WTC11 (cell line): ENCODE measurements around the gene COL27A1. TPM values are rescaled to one million over a fixed set of nuclear protein-coding genes. Genes with fewer than 3 reads are reported as not detected.

Experiments
- ATAC-seq: fragments of 200-7000 bp; cut with Tn5 transposase; 2 replicates; pipeline ENCODE4 v1.10.0; 2021; ENCODE audit warnings: mild to moderate bottlenecking, moderate library complexity
- CTCF ChIA-PET: fragments of 300-600 bp; sonication (Branson Sonifier 250); formaldehyde crosslinking; loops from one replicate; lab custom pipeline; 2021; ENCODE audit warnings: antibody characterized with exemption; lab: Charles Lee
- POLR2A ChIA-PET: fragments of 350-600 bp; sonication (Branson Sonifier 250); formaldehyde crosslinking; loops from one replicate; lab custom pipeline; 2021; ENCODE audit warnings: antibody characterized with exemption; lab: Charles Lee
- DNase-seq: peaks from one replicate; pipeline ENCODE4 v3.0.0; 2021; ENCODE audit warnings: low spot score
- H3K27ac Mint-ChIP-seq: 2 replicates; pipeline ENCODE4 v1.8.0; 2021; ENCODE audit warnings: mixed read lengths
- H3K27me3 Mint-ChIP-seq: 2 replicates; pipeline ENCODE4 v1.8.0; 2021; ENCODE audit warnings: low read depth, mild to moderate bottlenecking, moderate library complexity, mixed read lengths
- H3K36me3 Mint-ChIP-seq: 2 replicates; pipeline ENCODE4 v1.8.0; 2021; ENCODE audit warnings: mixed read lengths
- H3K4me1 Mint-ChIP-seq: 2 replicates; pipeline ENCODE4 v1.8.0; 2022; ENCODE audit warnings: mixed read lengths
- H3K4me3 Mint-ChIP-seq: 2 replicates; pipeline ENCODE4 v1.8.0; 2021; ENCODE audit warnings: mild to moderate bottlenecking, moderate library complexity, mixed read lengths
- H3K9me3 Mint-ChIP-seq: 2 replicates; pipeline ENCODE4 v1.8.0; 2021; ENCODE audit warnings: mixed read lengths
- GABPB1 ChIP-seq: sonication (generic); formaldehyde crosslinking; IDR thresholded peaks from 2 replicates; pipeline ENCODE4 v1.8.1; 2023; ENCODE audit warnings: mild to moderate bottlenecking, missing genetic modification reagents
- GRHL2 ChIP-seq: fragments of 250-450 bp; sonication (Bioruptor Pico); IDR thresholded peaks from 2 replicates; pipeline ENCODE4 v1.8.0; 2022; ENCODE audit warnings: mild to moderate bottlenecking, moderate library complexity; ENCODE audit not compliant: insufficient replicate concordance, severe bottlenecking
- IRF2 ChIP-seq: sonication (generic); formaldehyde crosslinking; IDR thresholded peaks from 2 replicates; pipeline ENCODE4 v1.8.0; 2022; ENCODE audit warnings: low read depth, missing genetic modification reagents, borderline replicate concordance
- TCF7 ChIP-seq: sonication (generic); formaldehyde crosslinking; IDR thresholded peaks from 2 replicates; pipeline ENCODE4 v1.8.0; 2022; ENCODE audit warnings: mild to moderate bottlenecking, low read depth, missing genetic modification reagents, moderate library complexity
- total RNA-seq: library from RNA; stranded (reverse); gene quantifications from 3 replicates; pipeline ENCODE4 v1.2.3, GENCODE V29; 2021
- TF ChIP-seq, protein P1 (sequence below): fragments of 250-450 bp; sonication (Bioruptor Pico); IDR thresholded peaks from 2 replicates; pipeline ENCODE4 v1.9.0; 2021; ENCODE audit warnings: moderate library complexity, mild to moderate bottlenecking, inconsistent platforms, borderline replicate concordance
- TF ChIP-seq, protein P2 (sequence below): sonication (generic); formaldehyde crosslinking; IDR thresholded peaks from 2 replicates; pipeline ENCODE4 v1.8.1; 2023; ENCODE audit warnings: mild to moderate bottlenecking, missing genetic modification reagents
- TF ChIP-seq, protein P3 (sequence below): sonication (generic); formaldehyde crosslinking; IDR thresholded peaks from 2 replicates; pipeline ENCODE4 v1.8.0; 2023; ENCODE audit warnings: missing genetic modification reagents, mild to moderate bottlenecking, borderline replicate concordance
- TF ChIP-seq, protein P4 (sequence below): sonication (generic); formaldehyde crosslinking; conservative IDR thresholded peaks from 2 replicates; pipeline ENCODE4 v1.8.1; 2023; ENCODE audit warnings: mild to moderate bottlenecking, low read depth, missing genetic modification reagents, moderate library complexity
- TF ChIP-seq, protein P5 (sequence below): sonication (generic); formaldehyde crosslinking; IDR thresholded peaks from 2 replicates; pipeline ENCODE4 v1.8.1; 2023; ENCODE audit warnings: mild to moderate bottlenecking, missing genetic modification reagents, moderate library complexity
- TF ChIP-seq, protein P6 (sequence below): sonication (generic); formaldehyde crosslinking; IDR thresholded peaks from 2 replicates; pipeline ENCODE4 v1.8.0; 2022; ENCODE audit warnings: mild to moderate bottlenecking, missing genetic modification reagents
- TF ChIP-seq, protein P7 (sequence below): sonication (generic); formaldehyde crosslinking; IDR thresholded peaks from 2 replicates; pipeline ENCODE4 v1.8.0; 2022; ENCODE audit warnings: mild to moderate bottlenecking, missing genetic modification reagents

Gene COL27A1
- total RNA-seq, 1 experiment from 2014 or later: 47.5 TPM

DNA sequence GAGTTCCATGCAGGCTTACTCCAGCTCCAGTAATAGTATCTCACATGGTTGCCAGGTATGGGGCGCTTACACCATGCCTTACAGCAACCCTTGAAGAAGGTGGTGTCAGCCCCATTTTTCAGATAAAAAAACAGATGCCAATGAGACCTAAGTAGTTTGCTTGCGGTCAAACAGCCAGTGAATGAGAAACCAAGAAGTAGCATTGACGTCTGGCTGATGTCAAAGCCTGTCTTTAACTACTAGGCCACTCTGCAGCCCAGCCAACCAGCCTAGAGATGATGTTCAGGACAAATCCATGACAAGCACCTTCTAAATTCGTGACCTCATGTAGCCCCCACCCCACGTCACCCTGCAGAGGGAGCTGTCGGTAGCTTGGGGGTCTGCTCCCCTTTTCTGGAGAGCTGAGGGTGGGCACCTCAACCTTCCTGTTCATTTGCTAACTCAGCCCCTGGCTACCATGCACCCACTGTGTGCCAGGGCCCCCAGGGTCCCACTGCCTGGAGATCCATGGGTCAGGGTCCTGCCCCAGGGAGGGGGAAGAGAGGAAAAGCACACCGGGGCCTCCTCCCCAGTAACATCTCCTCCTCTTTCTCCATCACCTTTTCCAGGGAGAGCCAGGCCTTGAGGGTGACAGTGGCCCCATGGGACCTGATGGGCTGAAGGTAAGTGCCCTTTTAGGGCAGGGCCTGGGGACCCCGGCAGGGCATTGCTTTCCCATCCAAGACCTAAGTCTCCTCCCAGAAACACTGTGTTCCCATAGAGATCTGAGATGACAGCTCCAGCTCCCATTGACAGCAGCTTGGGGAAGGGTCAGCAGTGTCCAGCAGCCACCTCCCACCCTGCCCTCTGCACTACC lies 115.0 kb downstream of the COL27A1 start:
- DNase-seq: no peak
- no peak for TF ChIP-seq IRF2 (CRISPR knock-in tag)
- TF ChIP-seq, protein P1, sequence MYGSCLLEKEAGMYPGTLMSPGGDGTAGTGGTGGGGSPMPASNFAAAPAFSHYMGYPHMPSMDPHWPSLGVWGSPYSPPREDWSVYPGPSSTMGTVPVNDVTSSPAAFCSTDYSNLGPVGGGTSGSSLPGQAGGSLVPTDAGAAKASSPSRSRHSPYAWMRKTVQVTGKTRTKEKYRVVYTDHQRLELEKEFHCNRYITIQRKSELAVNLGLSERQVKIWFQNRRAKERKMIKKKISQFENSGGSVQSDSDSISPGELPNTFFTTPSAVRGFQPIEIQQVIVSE (CRISPR knock-in tag): no peak
- no peak for TF ChIP-seq TCF7 (CRISPR knock-in tag)
- TF ChIP-seq, protein P2, sequence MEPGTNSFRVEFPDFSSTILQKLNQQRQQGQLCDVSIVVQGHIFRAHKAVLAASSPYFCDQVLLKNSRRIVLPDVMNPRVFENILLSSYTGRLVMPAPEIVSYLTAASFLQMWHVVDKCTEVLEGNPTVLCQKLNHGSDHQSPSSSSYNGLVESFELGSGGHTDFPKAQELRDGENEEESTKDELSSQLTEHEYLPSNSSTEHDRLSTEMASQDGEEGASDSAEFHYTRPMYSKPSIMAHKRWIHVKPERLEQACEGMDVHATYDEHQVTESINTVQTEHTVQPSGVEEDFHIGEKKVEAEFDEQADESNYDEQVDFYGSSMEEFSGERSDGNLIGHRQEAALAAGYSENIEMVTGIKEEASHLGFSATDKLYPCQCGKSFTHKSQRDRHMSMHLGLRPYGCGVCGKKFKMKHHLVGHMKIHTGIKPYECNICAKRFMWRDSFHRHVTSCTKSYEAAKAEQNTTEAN: no peak
- no peak for TF ChIP-seq GABPB1 (CRISPR knock-in tag)
- TF ChIP-seq, protein P3, sequence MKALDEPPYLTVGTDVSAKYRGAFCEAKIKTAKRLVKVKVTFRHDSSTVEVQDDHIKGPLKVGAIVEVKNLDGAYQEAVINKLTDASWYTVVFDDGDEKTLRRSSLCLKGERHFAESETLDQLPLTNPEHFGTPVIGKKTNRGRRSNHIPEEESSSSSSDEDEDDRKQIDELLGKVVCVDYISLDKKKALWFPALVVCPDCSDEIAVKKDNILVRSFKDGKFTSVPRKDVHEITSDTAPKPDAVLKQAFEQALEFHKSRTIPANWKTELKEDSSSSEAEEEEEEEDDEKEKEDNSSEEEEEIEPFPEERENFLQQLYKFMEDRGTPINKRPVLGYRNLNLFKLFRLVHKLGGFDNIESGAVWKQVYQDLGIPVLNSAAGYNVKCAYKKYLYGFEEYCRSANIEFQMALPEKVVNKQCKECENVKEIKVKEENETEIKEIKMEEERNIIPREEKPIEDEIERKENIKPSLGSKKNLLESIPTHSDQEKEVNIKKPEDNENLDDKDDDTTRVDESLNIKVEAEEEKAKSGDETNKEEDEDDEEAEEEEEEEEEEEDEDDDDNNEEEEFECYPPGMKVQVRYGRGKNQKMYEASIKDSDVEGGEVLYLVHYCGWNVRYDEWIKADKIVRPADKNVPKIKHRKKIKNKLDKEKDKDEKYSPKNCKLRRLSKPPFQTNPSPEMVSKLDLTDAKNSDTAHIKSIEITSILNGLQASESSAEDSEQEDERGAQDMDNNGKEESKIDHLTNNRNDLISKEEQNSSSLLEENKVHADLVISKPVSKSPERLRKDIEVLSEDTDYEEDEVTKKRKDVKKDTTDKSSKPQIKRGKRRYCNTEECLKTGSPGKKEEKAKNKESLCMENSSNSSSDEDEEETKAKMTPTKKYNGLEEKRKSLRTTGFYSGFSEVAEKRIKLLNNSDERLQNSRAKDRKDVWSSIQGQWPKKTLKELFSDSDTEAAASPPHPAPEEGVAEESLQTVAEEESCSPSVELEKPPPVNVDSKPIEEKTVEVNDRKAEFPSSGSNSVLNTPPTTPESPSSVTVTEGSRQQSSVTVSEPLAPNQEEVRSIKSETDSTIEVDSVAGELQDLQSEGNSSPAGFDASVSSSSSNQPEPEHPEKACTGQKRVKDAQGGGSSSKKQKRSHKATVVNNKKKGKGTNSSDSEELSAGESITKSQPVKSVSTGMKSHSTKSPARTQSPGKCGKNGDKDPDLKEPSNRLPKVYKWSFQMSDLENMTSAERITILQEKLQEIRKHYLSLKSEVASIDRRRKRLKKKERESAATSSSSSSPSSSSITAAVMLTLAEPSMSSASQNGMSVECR (CRISPR knock-in tag): no peak
- TF ChIP-seq, protein P4, sequence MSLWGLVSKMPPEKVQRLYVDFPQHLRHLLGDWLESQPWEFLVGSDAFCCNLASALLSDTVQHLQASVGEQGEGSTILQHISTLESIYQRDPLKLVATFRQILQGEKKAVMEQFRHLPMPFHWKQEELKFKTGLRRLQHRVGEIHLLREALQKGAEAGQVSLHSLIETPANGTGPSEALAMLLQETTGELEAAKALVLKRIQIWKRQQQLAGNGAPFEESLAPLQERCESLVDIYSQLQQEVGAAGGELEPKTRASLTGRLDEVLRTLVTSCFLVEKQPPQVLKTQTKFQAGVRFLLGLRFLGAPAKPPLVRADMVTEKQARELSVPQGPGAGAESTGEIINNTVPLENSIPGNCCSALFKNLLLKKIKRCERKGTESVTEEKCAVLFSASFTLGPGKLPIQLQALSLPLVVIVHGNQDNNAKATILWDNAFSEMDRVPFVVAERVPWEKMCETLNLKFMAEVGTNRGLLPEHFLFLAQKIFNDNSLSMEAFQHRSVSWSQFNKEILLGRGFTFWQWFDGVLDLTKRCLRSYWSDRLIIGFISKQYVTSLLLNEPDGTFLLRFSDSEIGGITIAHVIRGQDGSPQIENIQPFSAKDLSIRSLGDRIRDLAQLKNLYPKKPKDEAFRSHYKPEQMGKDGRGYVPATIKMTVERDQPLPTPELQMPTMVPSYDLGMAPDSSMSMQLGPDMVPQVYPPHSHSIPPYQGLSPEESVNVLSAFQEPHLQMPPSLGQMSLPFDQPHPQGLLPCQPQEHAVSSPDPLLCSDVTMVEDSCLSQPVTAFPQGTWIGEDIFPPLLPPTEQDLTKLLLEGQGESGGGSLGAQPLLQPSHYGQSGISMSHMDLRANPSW (CRISPR knock-in tag): no peak
- TF ChIP-seq, protein P5, sequence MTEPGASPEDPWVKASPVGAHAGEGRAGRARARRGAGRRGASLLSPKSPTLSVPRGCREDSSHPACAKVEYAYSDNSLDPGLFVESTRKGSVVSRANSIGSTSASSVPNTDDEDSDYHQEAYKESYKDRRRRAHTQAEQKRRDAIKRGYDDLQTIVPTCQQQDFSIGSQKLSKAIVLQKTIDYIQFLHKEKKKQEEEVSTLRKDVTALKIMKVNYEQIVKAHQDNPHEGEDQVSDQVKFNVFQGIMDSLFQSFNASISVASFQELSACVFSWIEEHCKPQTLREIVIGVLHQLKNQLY (CRISPR knock-in tag): no peak
- TF ChIP-seq, protein P6, sequence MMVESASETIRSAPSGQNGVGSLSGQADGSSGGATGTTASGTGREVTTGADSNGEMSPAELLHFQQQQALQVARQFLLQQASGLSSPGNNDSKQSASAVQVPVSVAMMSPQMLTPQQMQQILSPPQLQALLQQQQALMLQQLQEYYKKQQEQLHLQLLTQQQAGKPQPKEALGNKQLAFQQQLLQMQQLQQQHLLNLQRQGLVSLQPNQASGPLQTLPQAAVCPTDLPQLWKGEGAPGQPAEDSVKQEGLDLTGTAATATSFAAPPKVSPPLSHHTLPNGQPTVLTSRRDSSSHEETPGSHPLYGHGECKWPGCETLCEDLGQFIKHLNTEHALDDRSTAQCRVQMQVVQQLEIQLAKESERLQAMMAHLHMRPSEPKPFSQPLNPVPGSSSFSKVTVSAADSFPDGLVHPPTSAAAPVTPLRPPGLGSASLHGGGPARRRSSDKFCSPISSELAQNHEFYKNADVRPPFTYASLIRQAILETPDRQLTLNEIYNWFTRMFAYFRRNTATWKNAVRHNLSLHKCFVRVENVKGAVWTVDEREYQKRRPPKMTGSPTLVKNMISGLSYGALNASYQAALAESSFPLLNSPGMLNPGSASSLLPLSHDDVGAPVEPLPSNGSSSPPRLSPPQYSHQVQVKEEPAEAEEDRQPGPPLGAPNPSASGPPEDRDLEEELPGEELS (CRISPR knock-in tag): no peak
- TF ChIP-seq GRHL2 (CRISPR knock-in tag): no peak
- TF ChIP-seq, protein P7, sequence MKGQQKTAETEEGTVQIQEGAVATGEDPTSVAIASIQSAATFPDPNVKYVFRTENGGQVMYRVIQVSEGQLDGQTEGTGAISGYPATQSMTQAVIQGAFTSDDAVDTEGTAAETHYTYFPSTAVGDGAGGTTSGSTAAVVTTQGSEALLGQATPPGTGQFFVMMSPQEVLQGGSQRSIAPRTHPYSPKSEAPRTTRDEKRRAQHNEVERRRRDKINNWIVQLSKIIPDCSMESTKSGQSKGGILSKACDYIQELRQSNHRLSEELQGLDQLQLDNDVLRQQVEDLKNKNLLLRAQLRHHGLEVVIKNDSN (CRISPR knock-in tag): no peak
- no peaks in the 10 kb centered on the region for H3K9me3 Mint-ChIP-seq
- CTCF ChIA-PET: interaction anchor here (1.0 to 4.6 kb wide), 9 partner anchors 9 to 188 kb away, joined by 3 to 78 read pairs (median 5); partner anchors contain the start of gene COL27A1
- H3K36me3 Mint-ChIP-seq: no peaks in the 10 kb centered on the region
- H3K4me3 Mint-ChIP-seq: no peak overlapping the region
- no peak for ATAC-seq
- POLR2A ChIA-PET: interaction anchor here (0.6 kb wide), 1 partner anchor 177 kb away, joined by 3 read pairs; no protein-coding TSS in a partner anchor
- no peak overlapping the region for H3K27ac Mint-ChIP-seq
- no peaks in the 10 kb centered on the region for H3K4me1 Mint-ChIP-seq
- H3K27me3 Mint-ChIP-seq: no peaks in the 10 kb centered on the region
